IPS-11a (cell line): ENCODE measurements around the gene BTG2.
A peak's percentile ranks its signal among the peaks of the same experiment; 100 is the strongest.

ENCODE experiments used
- H3K4me3 ChIP-seq: one replicate; pipeline ENCODE4 v1.5.1; 2013; ENCODE audit warnings: low read depth, low read length, control low read depth

Gene BTG2

GRCh38 chr1:203276408-203276807, 28.9 kb upstream of the BTG2 start:
- H3K4me3 ChIP-seq = no peak overlapping the region

DNA sequence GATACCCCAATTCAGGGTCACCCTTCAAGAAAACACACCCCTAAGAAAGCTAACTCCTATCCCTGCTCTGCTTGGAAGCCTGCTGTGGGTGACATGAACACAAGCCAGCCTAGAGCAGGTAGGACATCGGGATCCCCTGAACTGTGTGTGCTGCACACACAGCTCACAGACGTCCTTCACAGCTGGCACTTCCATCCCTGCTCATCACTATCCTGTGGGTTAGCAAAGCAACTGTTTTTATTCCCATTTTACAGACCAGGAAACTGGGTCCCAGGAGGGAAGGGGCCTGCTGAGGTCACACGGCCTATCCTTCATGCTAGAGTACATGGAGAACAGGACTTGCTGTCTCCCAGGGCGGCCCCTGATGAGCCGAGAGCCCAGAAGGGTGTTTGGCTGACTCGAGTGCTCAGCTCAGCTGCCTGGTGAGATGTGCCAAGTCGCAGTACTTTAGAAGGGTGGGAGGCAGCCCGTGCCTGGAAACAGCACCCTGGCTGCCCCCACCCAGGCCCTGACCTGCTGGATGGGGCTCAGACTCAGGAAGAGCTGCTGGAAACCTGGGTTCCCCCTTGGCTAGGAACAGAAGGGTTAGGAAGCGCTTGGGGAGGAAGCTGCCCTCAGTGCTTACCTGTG, 28.3 kb upstream of the BTG2 start:
- H3K4me3 ChIP-seq = no peak overlapping the region

DNA sequence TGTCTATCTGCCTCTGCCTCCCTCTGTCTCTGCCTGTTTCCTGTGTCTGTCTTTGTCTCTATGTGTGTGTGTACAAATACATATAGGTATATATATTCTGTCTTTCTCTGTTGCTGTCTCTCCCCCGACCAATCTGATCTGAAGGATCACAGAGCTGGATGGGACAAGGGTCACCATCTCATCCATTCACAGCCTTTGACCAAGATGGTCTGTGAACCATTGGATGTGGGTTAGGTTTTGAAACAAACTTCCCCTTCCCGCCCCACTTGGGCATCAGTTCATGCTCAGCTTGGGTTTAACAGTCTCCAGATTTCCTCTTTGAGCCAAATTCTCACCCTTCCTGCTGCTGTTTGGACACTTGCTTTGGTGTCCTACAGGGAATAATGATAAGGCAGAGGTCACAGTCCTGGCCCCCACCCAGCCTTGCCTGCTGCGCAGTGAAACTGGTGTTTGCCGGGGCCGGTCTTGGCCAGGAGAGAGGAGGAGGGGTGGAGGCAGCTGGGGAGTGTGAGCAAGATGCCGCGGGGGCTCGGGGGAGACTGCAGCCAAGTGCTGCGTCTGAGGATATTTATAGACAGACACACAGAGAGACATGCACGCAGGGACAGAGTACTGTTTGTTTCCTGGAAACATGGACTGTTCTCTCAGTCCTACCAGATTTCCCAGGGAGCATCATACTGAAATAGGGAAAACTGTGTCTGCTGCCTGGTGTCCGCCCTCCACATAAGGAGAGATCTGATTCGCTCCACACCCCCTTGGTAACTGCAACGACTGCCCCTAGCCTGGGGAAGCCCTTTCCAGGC, 27.0 kb upstream of the BTG2 start:
- H3K4me3 ChIP-seq = no peak overlapping the region

DNA sequence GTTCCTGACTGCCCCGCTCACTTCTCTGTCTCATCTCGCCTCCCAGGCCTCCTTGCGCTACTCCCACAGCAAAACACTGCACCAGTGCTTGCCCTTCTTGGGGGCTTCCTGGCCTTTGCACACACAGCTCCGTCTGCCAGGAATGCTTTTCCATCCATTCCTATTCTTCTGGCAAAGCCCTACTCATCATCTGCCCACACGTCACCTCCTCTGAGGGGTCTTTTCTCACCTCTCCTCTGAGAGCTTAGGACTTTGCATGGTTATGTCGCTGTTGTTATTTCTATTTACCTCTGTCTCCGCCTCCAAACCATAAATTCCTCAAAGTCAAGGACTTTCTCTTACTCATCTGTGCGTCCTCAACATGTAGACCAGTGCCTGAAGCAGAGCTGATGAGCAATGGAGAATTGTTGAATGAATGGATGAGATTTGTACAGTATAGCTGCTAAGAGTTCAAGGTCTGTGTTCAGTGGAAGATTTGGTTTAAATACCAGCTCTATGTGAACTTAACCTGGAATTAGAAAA, 26.4 kb upstream of the BTG2 start:
- H3K4me3 ChIP-seq = no peak overlapping the region

DNA sequence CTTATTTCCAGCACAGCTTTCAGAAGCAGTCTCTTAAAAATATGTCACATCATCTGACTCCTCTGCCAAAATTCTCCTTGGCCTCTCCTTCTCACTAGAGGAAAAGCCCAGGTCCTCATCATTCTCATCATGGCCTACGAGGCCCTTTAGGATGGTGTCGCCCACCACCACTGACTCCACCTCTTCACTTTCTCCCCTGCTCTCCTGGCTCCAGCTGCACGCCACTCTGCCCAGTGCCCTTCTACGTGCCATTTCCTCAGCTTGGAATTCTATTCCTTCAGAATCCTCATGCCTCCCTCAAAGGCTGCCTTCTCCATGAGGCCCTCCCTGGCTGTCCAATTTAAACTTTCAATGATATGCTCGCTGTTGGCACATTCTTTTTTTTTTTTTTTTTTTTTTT, 25.3 kb upstream of the BTG2 start:
- no peak overlapping the region for H3K4me3 ChIP-seq

- H3K4me3 ChIP-seq = no peak overlapping the region
These were observed 24.3 kb upstream of the BTG2 start for GRCh38 chr1:203281033-203281432.

DNA sequence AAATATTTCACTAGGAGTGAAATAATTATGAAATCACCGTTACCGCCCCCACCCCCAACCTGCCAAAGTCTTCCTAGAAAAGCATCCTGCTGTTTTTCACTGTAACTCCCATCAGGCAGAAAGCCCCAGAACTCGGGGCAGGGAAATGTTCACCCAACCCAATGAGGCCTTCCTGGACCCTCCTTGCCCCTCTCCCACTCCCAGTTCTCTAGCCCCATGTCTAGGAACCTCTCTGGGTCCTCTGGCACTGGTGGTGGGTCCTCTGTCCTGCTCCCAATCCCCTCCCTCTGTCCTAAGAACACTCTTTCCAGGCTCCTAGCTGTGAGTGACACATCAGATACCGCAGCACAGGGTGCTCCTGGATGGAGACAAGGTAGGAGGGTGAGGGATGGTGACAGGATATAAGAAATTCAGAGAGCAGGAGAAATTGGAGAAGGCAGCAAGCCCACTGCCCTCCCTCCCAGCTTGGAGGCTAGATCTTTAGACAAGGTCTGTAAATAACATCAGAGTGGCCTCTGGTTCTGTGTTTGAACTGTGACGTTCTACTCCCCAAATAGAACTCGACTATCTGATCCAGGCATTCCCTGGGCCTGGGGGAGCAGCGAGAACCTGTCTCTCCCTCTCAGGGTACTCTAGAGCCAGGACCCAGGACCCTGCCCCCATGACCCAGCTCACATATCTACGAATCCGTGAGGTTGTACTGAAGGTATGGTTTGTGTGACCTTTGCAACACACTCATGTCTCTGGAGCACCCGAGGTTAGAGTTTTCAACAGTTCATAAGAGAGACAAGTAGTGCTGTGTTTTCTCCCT, 23.3 kb upstream of the BTG2 start:
- no peak overlapping the region for H3K4me3 ChIP-seq

DNA sequence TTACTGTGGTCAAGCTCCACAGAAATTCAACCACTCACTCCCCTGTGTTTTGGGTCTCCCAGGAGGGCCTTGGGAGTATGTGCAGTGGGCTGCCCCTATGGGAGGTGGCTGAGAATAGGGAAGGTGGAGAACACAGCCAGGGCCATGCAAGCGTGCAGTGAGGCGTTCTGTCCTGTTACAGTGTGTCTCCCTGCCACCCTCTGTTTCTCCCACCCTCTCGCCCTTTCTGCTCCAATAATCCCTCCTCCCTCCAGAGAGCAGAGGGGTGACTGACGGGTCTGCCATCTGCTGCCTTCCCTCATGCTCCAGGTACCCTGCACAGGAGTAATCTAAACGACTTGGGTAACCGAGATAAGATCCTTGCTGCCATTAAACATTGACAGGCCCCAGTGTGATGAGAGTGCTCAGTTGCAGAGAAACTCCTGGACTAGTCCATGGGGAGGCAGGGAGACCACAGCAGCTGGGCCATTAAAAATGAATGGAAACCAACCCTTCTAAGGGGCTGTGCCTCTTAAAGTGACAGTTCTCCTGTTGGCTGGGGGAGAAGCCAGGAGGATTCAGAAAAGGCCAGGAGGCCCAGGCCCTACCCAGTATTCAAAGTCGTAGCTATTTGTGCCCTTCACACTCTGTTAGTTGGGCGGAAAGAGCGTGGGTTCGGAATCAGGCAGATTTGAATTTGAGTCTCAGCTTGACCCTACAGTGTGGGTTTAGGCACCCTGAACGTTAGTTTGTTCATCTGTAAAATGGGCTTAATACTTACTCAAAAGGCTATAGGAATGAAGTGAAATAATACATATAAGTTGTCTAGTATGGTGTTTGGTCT, 22.4 kb upstream of the BTG2 start:
- no peak overlapping the region for H3K4me3 ChIP-seq

GRCh38 chr1:203283597-203283996, 21.7 kb upstream of the BTG2 start:
- no peak overlapping the region for H3K4me3 ChIP-seq

- no peak overlapping the region for H3K4me3 ChIP-seq
These were observed 20.8 kb upstream of the BTG2 start for GRCh38 chr1:203284411-203285123.

DNA sequence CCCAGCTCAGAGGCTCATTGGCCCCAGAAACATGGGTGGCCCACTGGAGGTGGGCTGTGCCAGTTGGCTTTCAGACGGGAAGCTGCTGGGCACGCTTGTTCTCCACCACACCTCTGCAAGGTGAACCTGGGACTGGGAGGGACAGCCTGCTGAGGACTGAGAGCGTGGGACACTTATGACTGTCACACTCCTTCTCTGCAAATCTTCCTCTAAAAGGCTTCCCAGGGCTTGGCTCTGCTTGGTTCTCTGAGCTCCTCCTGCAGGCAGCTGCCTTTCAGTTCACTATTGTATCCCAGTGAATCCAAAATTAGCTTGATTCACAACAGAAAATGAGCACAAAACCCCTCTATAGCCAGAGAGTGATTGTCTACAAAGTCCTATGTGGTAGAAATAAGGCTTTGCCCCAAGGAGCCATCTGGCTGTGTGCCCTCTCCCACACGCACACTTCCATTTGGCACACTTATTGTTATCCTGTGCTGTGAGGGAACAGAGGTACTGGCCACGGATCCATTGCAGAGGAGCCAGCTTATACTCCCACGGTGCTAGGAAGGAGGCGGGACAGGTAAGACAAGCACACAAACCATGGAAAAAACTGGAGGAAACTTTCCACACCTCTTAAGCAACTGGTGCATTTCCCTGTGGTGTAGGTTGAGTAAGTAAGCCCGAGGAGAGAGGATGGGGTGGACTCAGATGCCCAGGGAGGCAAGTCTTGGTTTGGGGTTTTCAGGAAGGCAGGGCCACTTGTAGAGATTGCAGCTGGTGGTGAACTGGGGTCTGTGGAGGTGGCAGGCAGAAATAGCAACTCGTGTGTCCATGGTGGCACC, 18.9 kb upstream of the BTG2 start:
- H3K4me3 ChIP-seq = no peak overlapping the region

- no peak overlapping the region for H3K4me3 ChIP-seq
These were observed 18.0 kb upstream of the BTG2 start for GRCh38 chr1:203287109-203287893.

- H3K4me3 ChIP-seq = no peak overlapping the region
These were observed 17.4 kb upstream of the BTG2 start for GRCh38 chr1:203287898-203288297.

GRCh38 chr1:203288400-203288799, 16.9 kb upstream of the BTG2 start:
- H3K4me3 ChIP-seq = no peak overlapping the region

- H3K4me3 ChIP-seq = no peak overlapping the region
These were observed 15.9 kb upstream of the BTG2 start for GRCh38 chr1:203289281-203289981.

GRCh38 chr1:203289982-203290260, 15.4 kb upstream of the BTG2 start:
- H3K4me3 ChIP-seq = no peak overlapping the region

DNA sequence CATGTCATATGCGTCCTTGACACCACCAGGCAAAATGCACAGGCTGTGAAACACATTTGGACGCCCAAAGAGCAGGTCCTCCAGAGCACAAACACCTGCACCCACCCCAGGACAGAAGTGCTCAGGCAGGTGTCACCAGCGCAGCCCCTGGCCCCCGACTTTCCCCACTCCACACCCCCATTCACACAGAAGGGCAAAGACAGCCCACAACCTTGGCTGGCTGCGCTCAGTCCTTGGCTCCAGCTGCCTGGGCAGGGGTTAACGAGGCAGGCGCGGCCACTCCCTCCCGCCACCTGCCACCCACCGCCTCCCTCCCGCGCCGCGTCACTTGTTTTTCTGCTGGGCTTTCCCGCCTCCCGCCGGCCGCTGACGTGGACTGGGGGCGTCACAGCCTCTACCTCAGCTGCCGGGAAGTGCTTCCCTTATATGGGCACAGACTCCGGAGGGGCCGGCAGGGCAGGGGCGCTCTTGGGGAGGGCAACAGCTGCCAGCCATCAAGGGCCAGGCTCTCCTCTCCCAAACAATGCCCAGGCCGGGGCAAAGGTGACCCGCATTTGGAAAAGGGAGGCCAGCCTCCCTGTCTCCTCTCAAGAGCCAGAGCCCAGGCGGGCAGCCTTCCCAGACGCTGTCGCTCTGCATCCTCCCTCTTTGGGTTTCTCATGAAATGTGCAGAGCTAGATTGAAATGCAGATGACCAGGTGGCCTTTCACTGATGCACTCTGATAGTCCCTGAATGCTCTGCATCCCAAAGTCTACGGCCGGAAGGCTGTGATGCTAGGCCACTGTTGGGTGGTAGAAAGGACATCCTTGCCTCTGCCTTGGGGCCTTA, 14.8 kb upstream of the BTG2 start:
- peak overlapping the region; percentile 2 for H3K4me3 ChIP-seq
